H1 (cell line): ENCODE results near the gene DOHH. TPM values are rescaled to one million over a fixed set of nuclear protein-coding genes. Genes with fewer than 3 reads are reported as not detected.

Experiments used
- CTCF ChIA-PET: fragments of 300-600 bp; sonication (Branson Sonifier 250); formaldehyde crosslinking; loops from one replicate; lab custom pipeline; 2021; ENCODE audit not compliant: partially characterized antibody; lab: Charles Lee
- POLR2A ChIA-PET: fragments of 300-600 bp; sonication (Branson Sonifier 250); formaldehyde crosslinking; loops from one replicate; lab custom pipeline; 2021; ENCODE audit warnings: inconsistent platforms; ENCODE audit not compliant: partially characterized antibody; lab: Charles Lee
- DNase-seq, 2 experiments: peaks; one replicate each; pipeline versions ENCODE4 v3.0.0 to v3.0.0-alpha.2; 2010 to 2022; ENCODE audit warnings: low spot score in 2 of 2, low read depth in 1 of 2, mixed read lengths in 1 of 2
- FAIRE-seq: peaks from 2 replicates; lab custom pipeline; 2011; peaks lifted over from hg19 to GRCh38; lab: Jason Lieb, UNC
- H2AFZ ChIP-seq: 2 replicates; pipeline ENCODE4 v1.8.1; 2012; ENCODE audit warnings: low read length, inconsistent platforms
- H2AK5ac ChIP-seq: 2 replicates; pipeline ENCODE4 v1.6.1; 2013; ENCODE audit warnings: low read depth, low read length
- H2BK120ac ChIP-seq: replicated peaks from 2 replicates; pipeline ENCODE3; 2013; ENCODE audit warnings: low read depth, low read length, inconsistent platforms
- H2BK12ac ChIP-seq: 2 replicates; pipeline ENCODE4 v1.6.1; 2013; ENCODE audit warnings: low read depth, low read length
- H2BK15ac ChIP-seq: 2 replicates; pipeline ENCODE4 v1.6.1; 2013; ENCODE audit warnings: low read length
- H2BK20ac ChIP-seq: 2 replicates; pipeline ENCODE4 v1.6.1; 2013; ENCODE audit warnings: low read length
- H2BK5ac ChIP-seq: 2 replicates; pipeline ENCODE4 v1.6.1; 2013; ENCODE audit warnings: low read depth, low read length
- H3K14ac ChIP-seq: 2 replicates; pipeline ENCODE4 v1.6.1; 2013; ENCODE audit warnings: inconsistent platforms; ENCODE audit not compliant: insufficient read length
- H3K18ac ChIP-seq: 2 replicates; pipeline ENCODE4 v1.6.1; 2013; ENCODE audit warnings: low read length; ENCODE audit errors: extremely low read depth
- H3K23ac ChIP-seq: 2 replicates; pipeline ENCODE4 v1.6.1; 2013; ENCODE audit warnings: inconsistent platforms; ENCODE audit not compliant: insufficient read length
- H3K23me2 ChIP-seq: 2 replicates; pipeline ENCODE4 v1.6.1; 2013; ENCODE audit warnings: low read depth, low read length
- H3K27ac ChIP-seq: 2 replicates; pipeline ENCODE4 v1.6.1; 2011; ENCODE audit warnings: low read depth, low read length, inconsistent platforms
- H3K27me3 ChIP-seq, 4 experiments: replicated peaks in 1 of 4; 1 replicate in 1 of 4; 2 replicates in 3 of 4; pipeline versions ENCODE4 v1.6.1 to v1.8.1; 2011 to 2013; ENCODE audit warnings: low read length in 3 of 4, mild to moderate bottlenecking in 3 of 4, inconsistent platforms in 2 of 4, mixed read lengths in 2 of 4, moderate library complexity in 1 of 4; ENCODE audit not compliant: control insufficient read depth in 3 of 4, insufficient read depth in 3 of 4; ENCODE audit errors: extremely low read depth in 1 of 4
- H3K36me3 ChIP-seq, 4 experiments: 2 replicates each; pipeline versions ENCODE4 v1.6.1 to v1.8.1; 2011 to 2013; ENCODE audit warnings: mild to moderate bottlenecking in 4 of 4, low read length in 3 of 4, moderate library complexity in 2 of 4, control low read depth in 1 of 4, inconsistent platforms in 1 of 4; ENCODE audit not compliant: insufficient read depth in 4 of 4, control insufficient read depth in 2 of 4
- H3K4ac ChIP-seq: replicated peaks from 2 replicates; pipeline ENCODE3; 2013; ENCODE audit warnings: low read length, low read depth, mixed read lengths, inconsistent platforms; ENCODE audit not compliant: insufficient read length
- H3K4me1 ChIP-seq, 4 experiments: replicated peaks in 1 of 4; 1 replicate in 1 of 4; 2 replicates in 3 of 4; pipeline versions ENCODE4 v1.6.1 to v1.8.1; 2011 to 2013; ENCODE audit warnings: low read length in 3 of 4, inconsistent platforms in 2 of 4, mixed read lengths in 1 of 4; ENCODE audit not compliant: insufficient read depth in 4 of 4, control insufficient read depth in 3 of 4
- H3K4me2 ChIP-seq, 2 experiments: 2 replicates each; pipeline versions ENCODE4 v1.6.1 to v1.8.1; 2011 to 2013; ENCODE audit warnings: low read depth in 2 of 2, low read length in 2 of 2, control low read depth in 1 of 2, inconsistent platforms in 1 of 2, mild to moderate bottlenecking in 1 of 2; ENCODE audit not compliant: insufficient read depth in 1 of 2
- H3K4me3 ChIP-seq, 4 experiments: fragments of 200-600, 300-600 bp in 1 of 4; sonication (generic), shearing (Covaris generic), sonication (Bioruptor Twin) in 1 of 4; 2 replicates each; pipeline versions ENCODE4 v1.5.1 to v1.8.1; 2011 to 2016; ENCODE audit warnings: low read length in 4 of 4, low read depth in 3 of 4, control low read depth in 2 of 4, inconsistent platforms in 2 of 4, mild to moderate bottlenecking in 2 of 4, mixed read lengths in 1 of 4, moderate library complexity in 1 of 4; ENCODE audit not compliant: insufficient read depth in 2 of 4; ENCODE audit errors: extremely low read depth in 1 of 4
- H3K56ac ChIP-seq: replicated peaks from 2 replicates; pipeline ENCODE3; 2013; ENCODE audit warnings: low read depth, mild to moderate bottlenecking, mixed read lengths, low read length, inconsistent platforms; ENCODE audit not compliant: insufficient read length
- H3K79me1 ChIP-seq: 2 replicates; pipeline ENCODE4 v1.6.1; 2013; ENCODE audit warnings: low read depth, low read length, control low read depth
- H3K79me2 ChIP-seq, 2 experiments: 2 replicates each; pipeline versions ENCODE4 v1.6.1 to v1.8.1; 2012 to 2013; ENCODE audit warnings: low read length in 2 of 2, mild to moderate bottlenecking in 2 of 2, inconsistent platforms in 1 of 2; ENCODE audit not compliant: insufficient read depth in 2 of 2, control insufficient read depth in 1 of 2
- H3K9ac ChIP-seq, 4 experiments: replicated peaks in 1 of 4; 1 replicate in 1 of 4; 2 replicates in 3 of 4; pipeline versions ENCODE4 v1.6.1 to v1.8.1; 2011 to 2013; ENCODE audit warnings: low read depth in 3 of 4, low read length in 3 of 4, control low read depth in 2 of 4, mild to moderate bottlenecking in 2 of 4, moderate library complexity in 2 of 4, inconsistent platforms in 1 of 4; ENCODE audit errors: extremely low read depth in 1 of 4
- H3K9me3 ChIP-seq, 2 experiments: 2 replicates each; pipeline versions ENCODE4 v1.6.1 to v1.8.1; 2012 to 2013; ENCODE audit warnings: mild to moderate bottlenecking in 2 of 2, moderate library complexity in 2 of 2, control low read depth in 1 of 2, inconsistent platforms in 1 of 2, low read depth in 1 of 2, low read length in 1 of 2, mixed read lengths in 1 of 2; ENCODE audit not compliant: insufficient read depth in 2 of 2
- H4K20me1 ChIP-seq, 2 experiments: replicated peaks in 1 of 2; 2 replicates each; pipeline versions ENCODE3 to v1.8.1; 2011 to 2013; ENCODE audit warnings: inconsistent platforms in 2 of 2, low read length in 2 of 2, mild to moderate bottlenecking in 1 of 2; ENCODE audit not compliant: insufficient read depth in 2 of 2, control insufficient read depth in 1 of 2
- H4K5ac ChIP-seq: 2 replicates; pipeline ENCODE4 v1.6.1; 2013; ENCODE audit warnings: low read length, low read depth, mixed read lengths, inconsistent platforms; ENCODE audit not compliant: insufficient read length
- H4K8ac ChIP-seq: 2 replicates; pipeline ENCODE4 v1.8.0; 2013; ENCODE audit warnings: mild to moderate bottlenecking, moderate library complexity, low read length, inconsistent platforms; ENCODE audit not compliant: insufficient read depth; ENCODE audit errors: extremely low read depth
- H4K91ac ChIP-seq: replicated peaks from 2 replicates; pipeline ENCODE3; 2013; ENCODE audit warnings: low read length, mixed read lengths, inconsistent platforms; ENCODE audit not compliant: insufficient read length
- CTCF ChIP-seq, 3 experiments: IDR thresholded peaks; 1 replicate in 2 of 3; 2 replicates in 1 of 3; pipeline versions ENCODE4 v1.5.1 to v1.6.1; 2011; ENCODE audit warnings: low read length in 3 of 3, mild to moderate bottlenecking in 3 of 3, inconsistent platforms in 2 of 3, low read depth in 1 of 3, moderate library complexity in 1 of 3; ENCODE audit not compliant: insufficient read depth in 1 of 3; ENCODE audit errors: control extremely low read depth in 1 of 3
- PHF8 ChIP-seq: fragments of 200-600 bp; sonication (generic); conservative IDR thresholded peaks from 2 replicates; pipeline ENCODE4 v1.7.1; 2012; ENCODE audit warnings: low read depth, mild to moderate bottlenecking, inconsistent platforms, low read length, moderate library complexity
- RAD21 ChIP-seq, 2 experiments: IDR thresholded peaks in 1 of 2; conservative IDR thresholded peaks in 1 of 2; 2 replicates each; pipeline ENCODE4 v1.6.1; 2011; ENCODE audit warnings: low read depth in 2 of 2, low read length in 2 of 2, improper control_type of control experiment in 1 of 2, inconsistent platforms in 1 of 2, mild to moderate bottlenecking in 1 of 2, moderate library complexity in 1 of 2
- SIN3A ChIP-seq, 2 experiments: IDR thresholded peaks in 1 of 2; conservative IDR thresholded peaks in 1 of 2; 2 replicates each; pipeline ENCODE4 v1.6.1; 2011 to 2012; ENCODE audit warnings: low read length in 2 of 2, improper control_type of control experiment in 1 of 2, low read depth in 1 of 2, mild to moderate bottlenecking in 1 of 2
- ZNF274 ChIP-seq: IDR thresholded peaks from 2 replicates; pipeline ENCODE4 v1.7.0; 2012; ENCODE audit warnings: low read length, borderline replicate concordance; ENCODE audit errors: extremely low read depth
- WGBS, 2 experiments: shearing (Covaris generic) in 1 of 2; methylation state at CpG; one replicate each; pipeline versions ENCODE4 v1.1.6 to v1.1.7; 2013 to 2015; ENCODE audit warnings: low lambda C conversion rate in 2 of 2, mixed read lengths in 2 of 2, inconsistent platforms in 1 of 2, low coverage in 1 of 2, missing lambda C conversion rate in 1 of 2; ENCODE audit not compliant: insufficient replicate concordance in 2 of 2, insufficient coverage in 1 of 2, insufficient read length in 1 of 2; ENCODE audit errors: extremely low coverage in 1 of 2, missing lambda C conversion rate in 1 of 2; 5-methylcytosine and 5-hydroxymethylcytosine counted together
- polyA plus RNA-seq, 7 experiments: library from polyadenylated mRNA; depleted of rRNA in 3 of 7; stranded (reverse) in 5 of 7; unstranded in 2 of 7; fragments of >200 nt in 5 of 7; fragments of 200-250 nt in 2 of 7; gene quantifications; 1 replicate in 5 of 7; 2 replicates in 1 of 7; 4 replicates in 1 of 7; pipeline versions ENCODE4 v1.2.1 to v1.2.3, GENCODE V29; 2011 to 2013; ENCODE audit warnings: missing spikeins in 2 of 7, mixed read lengths in 2 of 7
- total RNA-seq: library from RNA; stranded (reverse); fragmentation: NEBNext Ultra II Directional; extraction: Animal tissue kit (Norgen Biotek cat#: 25700); gene quantifications from 2 replicates; pipeline ENCODE4 v1.2.1, GENCODE V29; 2021
- TF ChIP-seq, protein P1 (sequence below): IDR thresholded peaks from 2 replicates; pipeline ENCODE4 v1.6.1; 2012; ENCODE audit warnings: inconsistent platforms

DOHH gene
- total and polyA plus RNA-seq, 2 of the 8 experiments (the other 6 are each of a cell fraction or from before 2014, with no cell fraction given): 7.3 to 17.7 TPM

GRCh38 chr19:3471954-3472655 lies 28.4 kb downstream of the DOHH start:
- Histone ChIP-seq H3K18ac (no peak overlapping the region), H2AK5ac (no peak overlapping the region), H3K14ac (no peak overlapping the region), H3K27ac (no peak overlapping the region), H3K4me2 (no peak overlapping the region), H3K23me2 (peaks cover 16% of the 10 kb centered on the region; the same call in 1 of the 2 replicates), H3K79me1 (no peaks in the 10 kb centered on the region), H4K91ac (no peak overlapping the region), H4K5ac (no peak overlapping the region), H3K4ac (no peak overlapping the region), H3K36me3 (no peaks in the 10 kb centered on the region), H3K4me3 (no peak overlapping the region), H3K79me2 (no peaks in the 10 kb centered on the region), H2BK120ac (no peak overlapping the region), H2AFZ (no peak overlapping the region), H2BK12ac (no peak overlapping the region), H3K27me3 (peaks cover 0 to 16% (median 9%) of the 10 kb centered on the region in 4 experiments; a peak in 6 of 7 replicates), H2BK5ac (no peak overlapping the region), H3K23ac (no peak overlapping the region), H2BK20ac (no peak overlapping the region), H3K56ac (no peak overlapping the region), H2BK15ac (no peak overlapping the region), H4K20me1 (peaks cover 0 to 10% of the 10 kb centered on the region in 2 experiments), H3K9me3 (peaks cover 6 to 8% of the 10 kb centered on the region in 2 experiments; a peak in 3 of 4 replicates), H4K8ac (no peak overlapping the region), H3K4me1 (no peaks in the 10 kb centered on the region), H3K9ac (no peak overlapping the region)
- POLR2A ChIA-PET: no interaction called here
- TF ChIP-seq, protein P1, sequence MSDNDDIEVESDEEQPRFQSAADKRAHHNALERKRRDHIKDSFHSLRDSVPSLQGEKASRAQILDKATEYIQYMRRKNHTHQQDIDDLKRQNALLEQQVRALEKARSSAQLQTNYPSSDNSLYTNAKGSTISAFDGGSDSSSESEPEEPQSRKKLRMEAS: 0 out of 2 replicates have a peak, but pooled peaks have one; percentile 14
- TF ChIP-seq RAD21 (IDR thresholded peaks at IDR 0.05 in 1 of 2, conservative IDR thresholded peaks at IDR 0.05 in 1 of 2; ENCODE audit: low read depth in 2 of 2, low read length in 2 of 2) (peak; percentile 69 to 81), ZNF274 (no peak), CTCF (IDR thresholded peaks at IDR 0.05; ENCODE audit: control extremely low read depth in 1 of 3, insufficient read depth in 1 of 3, low read depth in 1 of 3, low read length in 3 of 3) (peak; percentile 75 to 85 (median 82)), SIN3A (conservative IDR thresholded peaks at IDR 0.05 in 1 of 2, IDR thresholded peaks at IDR 0.05 in 1 of 2; ENCODE audit: low read depth in 1 of 2, low read length in 2 of 2) (no peak), PHF8 (no peak)
- WGBS, 2 experiments: 46% methylated on average over 24 of the region's 24 CpGs; no CpG with 5 or more reads in 1 of the 2 experiments
- DNase-seq (peak in 1 of 2 experiments; percentile 86), FAIRE-seq (no peak)
- CTCF ChIA-PET: interaction anchor here (0.6 to 6.8 kb wide), 49 partner anchors 8 to 1913 kb away, joined by 3 to 97 read pairs (median 4); partner anchors contain the start of genes SMIM24 and SMIM44
